Gastrocnemius medialis (tissue), 4 donors: Measurements from ENCODE around the gene BTBD3. TPM values are rescaled to one million over a fixed set of nuclear protein-coding genes. Genes with fewer than 3 reads are reported as not detected.
A peak's percentile ranks its signal among the peaks of the same experiment; 100 is the strongest.

Experiments
- ATAC-seq, 2 donors: fragments of 150-250 bp; one replicate each; pipeline ENCODE4 v1.9.1; 2016
- DNase-seq, 2 donors: peaks; one replicate each; pipeline ENCODE4 v3.0.0-alpha.2; 2019
- H3K27ac ChIP-seq, 4 donors: fragments of 200-600 bp; sonication (generic); 1 replicate in 1 of 4; 2 replicates in 3 of 4; pipeline ENCODE4 v1.5.1; 2016 to 2018; ENCODE audit warnings: mild to moderate bottlenecking in 2 of 4, moderate library complexity in 1 of 4
- H3K27me3 ChIP-seq, 3 donors: fragments of 200-600 bp; sonication (generic) in 2 of 3; 1 replicate in 1 of 3; 2 replicates in 2 of 3; pipeline versions ENCODE4 v1.5.1 to v1.6.0; 2016 to 2019; ENCODE audit warnings: mild to moderate bottlenecking in 1 of 3, moderate library complexity in 1 of 3
- H3K36me3 ChIP-seq, 2 donors: fragments of 200-600 bp; sonication (generic) in 1 of 2; one replicate each; pipeline ENCODE4 v1.5.1; 2017 to 2018
- H3K4me1 ChIP-seq, 2 donors: fragments of 200-600 bp; sonication (generic) in 1 of 2; one replicate each; pipeline ENCODE4 v1.5.1; 2016 to 2017; ENCODE audit warnings: mild to moderate bottlenecking in 2 of 2
- H3K4me3 ChIP-seq, 4 donors: fragments of 200-600 bp; sonication (generic) in 3 of 4; 1 replicate in 1 of 4; 2 replicates in 3 of 4; pipeline ENCODE4 v1.5.1; 2016 to 2019; ENCODE audit warnings: mild to moderate bottlenecking in 2 of 4
- H3K9me3 ChIP-seq, 3 donors: fragments of 200-600 bp; sonication (generic) in 2 of 3; 1 replicate in 1 of 3; 2 replicates in 2 of 3; pipeline ENCODE4 v1.5.1; 2016 to 2019
- POLR2A ChIP-seq, 2 donors: fragments of 450-650 bp; IDR thresholded peaks; one replicate each; pipeline ENCODE4 v1.6.1; 2017; ENCODE audit warnings: antibody characterized with exemption in 2 of 2, mild to moderate bottlenecking in 2 of 2, moderate library complexity in 2 of 2
- in situ Hi-C, 4 donors: fragments of 200-750 bp; cut with MboI; loops; one replicate each; pipeline versions ENCODE4 v1.15.0 to v1.8.0; 2017; ENCODE audit warnings: low sequenced_read_pairs in 4 of 4
- intact Hi-C: fragments of 100-400 bp; cut with DNase I; formaldehyde crosslinking; loops from one replicate; pipeline ENCODE4 v1.15.1; 2023; ENCODE audit warnings: low total_unique reads
- total RNA-seq, 4 donors: library from RNA; depleted of rRNA; stranded (reverse); fragments of >200 nt; gene quantifications; one replicate each; pipeline versions ENCODE4 v1.1.0 to v1.2.3, GENCODE V29; 2016
- TF ChIP-seq, protein P1 (sequence below), 5 experiments: fragments of 450-650 bp in 3 of 5; fragments of 200-600 bp in 2 of 5; sonication (generic) in 2 of 5; IDR thresholded peaks in 4 of 5; conservative IDR thresholded peaks in 1 of 5; 1 replicate in 4 of 5; 2 replicates in 1 of 5; pipeline ENCODE4 v1.5.1; 2016 to 2019; ENCODE audit warnings: antibody characterized with exemption in 5 of 5, mild to moderate bottlenecking in 3 of 5, moderate library complexity in 3 of 5

The BTBD3 gene
- total RNA-seq: 10 to 100 TPM; 13.8 to 21.9 (median 14.8) TPM

GRCh38 chr20:11917663-11918062, at the start of gene BTBD3:
BTBD3 (plus strand) TSS chr20:11917893; CDS start chr20:11918276, 383 bp downstream.
- TF ChIP-seq POLR2A (IDR thresholded peaks at IDR 0.05): peak in 1 of 2 donors; percentile 31
- TF ChIP-seq, protein P1, sequence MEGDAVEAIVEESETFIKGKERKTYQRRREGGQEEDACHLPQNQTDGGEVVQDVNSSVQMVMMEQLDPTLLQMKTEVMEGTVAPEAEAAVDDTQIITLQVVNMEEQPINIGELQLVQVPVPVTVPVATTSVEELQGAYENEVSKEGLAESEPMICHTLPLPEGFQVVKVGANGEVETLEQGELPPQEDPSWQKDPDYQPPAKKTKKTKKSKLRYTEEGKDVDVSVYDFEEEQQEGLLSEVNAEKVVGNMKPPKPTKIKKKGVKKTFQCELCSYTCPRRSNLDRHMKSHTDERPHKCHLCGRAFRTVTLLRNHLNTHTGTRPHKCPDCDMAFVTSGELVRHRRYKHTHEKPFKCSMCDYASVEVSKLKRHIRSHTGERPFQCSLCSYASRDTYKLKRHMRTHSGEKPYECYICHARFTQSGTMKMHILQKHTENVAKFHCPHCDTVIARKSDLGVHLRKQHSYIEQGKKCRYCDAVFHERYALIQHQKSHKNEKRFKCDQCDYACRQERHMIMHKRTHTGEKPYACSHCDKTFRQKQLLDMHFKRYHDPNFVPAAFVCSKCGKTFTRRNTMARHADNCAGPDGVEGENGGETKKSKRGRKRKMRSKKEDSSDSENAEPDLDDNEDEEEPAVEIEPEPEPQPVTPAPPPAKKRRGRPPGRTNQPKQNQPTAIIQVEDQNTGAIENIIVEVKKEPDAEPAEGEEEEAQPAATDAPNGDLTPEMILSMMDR (IDR thresholded peaks at IDR 0.05 in 4 of 5, conservative IDR thresholded peaks at IDR 0.05 in 1 of 5): no peak
- H3K4me1 ChIP-seq: peaks cover 18 to 42% of the 10 kb centered on the region in 2 donors
- peak within 1 kb of the TSS; percentile 38 to 47 (median 42) for H3K4me3 ChIP-seq
- H3K9me3 ChIP-seq: no peaks in the 10 kb centered on the region
- peak within 1 kb of the TSS; percentile 4 to 50 (median 36) for H3K27ac ChIP-seq
- H3K27me3 ChIP-seq: no peaks in the 10 kb centered on the region
- peak; percentile 94 to 95 for ATAC-seq
- DNase-seq: peak; percentile 19 to 45
- peaks cover 0 to 3% of the 10 kb centered on the region in 2 donors for H3K36me3 ChIP-seq
- intact Hi-C loops: no loop called here
- in situ Hi-C loops: loop anchor here in 1 of 4 donors (25.0 kb wide), 1 partner anchor 1255 kb away; the partner anchor contains the start of gene JAG1

DNA sequence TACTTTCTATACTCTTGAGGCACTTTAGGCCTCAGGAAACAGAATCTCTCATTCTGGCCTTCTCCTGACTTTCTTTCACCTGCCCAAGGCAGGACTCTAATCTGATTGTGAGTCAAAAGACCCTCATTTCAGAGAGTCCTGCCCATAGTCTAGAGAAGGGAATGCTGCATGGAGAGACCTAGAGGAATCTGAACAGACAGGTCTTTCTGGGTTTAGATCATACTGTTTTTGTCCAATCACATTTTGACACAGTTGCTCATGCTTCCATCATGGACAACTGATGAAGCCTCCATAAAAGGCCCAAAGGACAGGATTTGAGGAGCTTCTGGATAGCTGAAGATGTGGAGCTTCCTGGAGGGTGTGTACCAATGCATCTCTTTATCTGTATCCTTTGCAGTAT, 48.1 kb upstream of the BTBD3 start:
- H3K9me3 ChIP-seq: no peaks in the 10 kb centered on the region
- no peaks in the 10 kb centered on the region for H3K36me3 ChIP-seq
- TF ChIP-seq, protein P1 (IDR thresholded peaks at IDR 0.05 in 4 of 5, conservative IDR thresholded peaks at IDR 0.05 in 1 of 5): no peak
- TF ChIP-seq POLR2A (IDR thresholded peaks at IDR 0.05): no peak
- in situ Hi-C loops (no loop called here), intact Hi-C loops (no loop called here)
- DNase-seq: no peak
- no peaks in the 10 kb centered on the region for H3K4me1 ChIP-seq
- no peak overlapping the region for H3K27ac ChIP-seq
- H3K4me3 ChIP-seq: no peak overlapping the region
- no peaks in the 10 kb centered on the region for H3K27me3 ChIP-seq
- no peak for ATAC-seq

DNA sequence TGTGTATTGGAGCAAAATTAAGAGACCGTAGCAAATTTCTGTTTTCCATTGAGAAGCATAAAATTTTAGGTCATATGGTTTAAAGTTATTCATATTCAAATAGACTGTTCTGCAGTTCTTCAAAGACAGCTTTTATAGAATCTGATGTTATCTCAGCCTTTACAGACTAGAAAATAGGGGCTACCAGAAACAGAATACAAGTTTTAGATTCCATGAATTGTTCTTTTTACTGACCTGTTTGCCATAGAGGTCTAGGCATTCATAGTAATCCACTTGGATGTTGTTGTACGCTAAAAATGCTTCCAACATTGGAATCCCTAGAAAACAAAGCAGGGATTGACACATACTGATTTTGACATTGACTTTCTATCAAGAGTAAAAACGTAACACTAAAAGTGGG, 47.3 kb upstream of the BTBD3 start:
- Histone ChIP-seq H3K27ac (no peak overlapping the region), H3K9me3 (no peaks in the 10 kb centered on the region), H3K27me3 (no peaks in the 10 kb centered on the region), H3K4me3 (no peak overlapping the region), H3K4me1 (no peaks in the 10 kb centered on the region), H3K36me3 (no peaks in the 10 kb centered on the region)
- intact Hi-C loops: no loop called here
- in situ Hi-C loops: no loop called here
- ATAC-seq: no peak
- no peak for DNase-seq
- TF ChIP-seq, protein P1 (IDR thresholded peaks at IDR 0.05 in 4 of 5, conservative IDR thresholded peaks at IDR 0.05 in 1 of 5): no peak
- no peak for TF ChIP-seq POLR2A (IDR thresholded peaks at IDR 0.05)

GRCh38 chr20:11876555-11876954, 41.1 kb upstream of the BTBD3 start:
- H3K9me3 ChIP-seq: no peaks in the 10 kb centered on the region
- DNase-seq (no peak), ATAC-seq (no peak)
- intact Hi-C loops (no loop called here), in situ Hi-C loops (loop anchor here in 1 of 4 donors (25.0 kb wide), 1 partner anchor 1439 kb away; the partner anchor contains the start of genes MKKS and SLX4IP)
- H3K4me1 ChIP-seq: no peaks in the 10 kb centered on the region
- H3K36me3 ChIP-seq: no peaks in the 10 kb centered on the region
- no peak overlapping the region for H3K4me3 ChIP-seq
- H3K27me3 ChIP-seq: no peaks in the 10 kb centered on the region
- no peak overlapping the region for H3K27ac ChIP-seq
- TF ChIP-seq, protein P1 (IDR thresholded peaks at IDR 0.05 in 4 of 5, conservative IDR thresholded peaks at IDR 0.05 in 1 of 5): no peak
- TF ChIP-seq POLR2A (IDR thresholded peaks at IDR 0.05): no peak

DNA sequence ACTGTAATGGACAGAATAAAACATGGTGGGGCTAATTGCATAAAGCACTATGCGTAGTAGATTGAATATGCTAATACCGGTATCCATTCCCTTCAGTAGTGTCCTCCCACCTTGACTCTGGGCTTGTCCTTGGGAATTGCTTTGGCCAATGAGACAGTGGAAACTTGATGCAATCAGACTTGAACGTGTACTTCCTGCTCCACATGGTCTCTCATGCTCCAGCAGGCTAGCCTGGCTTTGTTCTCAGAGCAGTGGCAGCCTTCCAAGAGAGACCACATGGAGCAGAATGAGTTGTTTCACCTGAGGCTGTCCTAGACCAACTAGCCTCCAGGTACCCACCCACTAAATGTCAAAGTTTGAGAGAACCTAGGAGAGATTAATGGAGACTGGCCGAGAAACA, 37.0 kb upstream of the BTBD3 start:
- no peaks in the 10 kb centered on the region for H3K9me3 ChIP-seq
- H3K4me1 ChIP-seq: no peaks in the 10 kb centered on the region
- TF ChIP-seq POLR2A (IDR thresholded peaks at IDR 0.05): no peak
- TF ChIP-seq, protein P1 (IDR thresholded peaks at IDR 0.05 in 4 of 5, conservative IDR thresholded peaks at IDR 0.05 in 1 of 5): no peak
- intact Hi-C loops: no loop called here
- no peak overlapping the region for H3K4me3 ChIP-seq
- no peaks in the 10 kb centered on the region for H3K27me3 ChIP-seq
- H3K27ac ChIP-seq: no peak overlapping the region
- in situ Hi-C loops: loop anchor here in 1 of 4 donors (25.0 kb wide), 1 partner anchor 1443 kb away; the partner anchor contains the start of genes MKKS and SLX4IP
- ATAC-seq: no peak
- no peaks in the 10 kb centered on the region for H3K36me3 ChIP-seq
- no peak for DNase-seq
